Measurements from ENCODE around the gene LCNL1.

The LCNL1 gene

DNA sequence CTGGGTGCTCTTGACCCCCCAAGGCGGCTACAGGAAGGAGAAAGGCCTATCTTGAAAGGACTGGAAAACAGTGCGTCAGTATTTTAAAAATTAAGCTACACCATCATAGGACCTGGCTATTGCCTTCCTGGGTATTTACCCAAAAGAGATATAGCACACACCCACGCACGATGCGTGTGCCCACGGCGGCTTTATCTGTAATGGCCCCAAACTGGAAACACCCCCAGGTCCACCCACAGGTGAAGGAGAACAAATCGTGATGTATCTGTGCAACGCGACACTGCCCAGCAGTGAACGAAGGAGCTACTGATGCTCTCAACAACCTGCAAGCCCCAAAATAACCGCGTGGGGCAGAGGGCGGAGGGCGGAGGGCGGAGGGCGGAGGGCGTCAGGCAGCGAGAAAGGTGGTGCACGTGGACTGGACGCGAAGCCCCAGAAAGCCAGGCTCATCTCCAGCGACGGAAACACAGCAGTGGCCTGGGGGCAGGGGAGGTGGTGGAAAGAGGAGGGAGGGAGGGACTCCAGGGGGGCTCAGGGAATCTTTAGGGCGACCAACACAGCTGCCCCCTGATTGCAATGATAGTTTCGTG lies 17.9 kb upstream of the LCNL1 start:
- Histone ChIP-seq H2BK120ac (ENCODE audit: low read depth, low read length) (peak overlapping the region; percentile 72), H3K4ac (ENCODE audit: low read length) (no peak overlapping the region), H2AK5ac (ENCODE audit: low read depth, low read length) (peak overlapping the region; percentile 76), H3K4me1 (ENCODE audit: control insufficient read depth in 2 of 2, insufficient read depth in 1 of 2, low read depth in 1 of 2, low read length in 2 of 2) (peaks cover 8 to 15% of the 10 kb centered on the region in 2 donors), H3K9ac (ENCODE audit: low read depth, low read length, poor library complexity) (no peak overlapping the region), H3K27me3 (ENCODE audit: control insufficient read depth in 3 of 3, insufficient read depth in 3 of 3, low read depth in 1 of 3, low read length in 3 of 3) (peaks cover 0 to 16% (median 0%) of the 10 kb centered on the region in 3 experiments), H3K79me1 (ENCODE audit: low read depth, low read length) (peaks cover 1% of the 10 kb centered on the region), H3K14ac (ENCODE audit: low read length) (peak overlapping the region; percentile 38), H3K4me3 (ENCODE audit: low read length in 2 of 2) (no peak overlapping the region), H2BK12ac (ENCODE audit: low read length) (peak overlapping the region; percentile 58), H3K23ac (ENCODE audit: low read depth, low read length, poor library complexity) (no peak overlapping the region), H2BK5ac (ENCODE audit: low read length) (peak overlapping the region; percentile 24), H3K18ac (ENCODE audit: low read length) (peak overlapping the region; percentile 76), H3K36me3 (replicated peaks in 1 of 2; ENCODE audit: control insufficient read depth in 2 of 2, insufficient read depth in 2 of 2, low read length in 2 of 2) (no peaks in the 10 kb centered on the region), H3K27ac (replicated peaks; ENCODE audit: low read length) (no peak overlapping the region), H4K91ac (ENCODE audit: low read depth, low read length, poor library complexity) (no peak overlapping the region), H3K9me3 (replicated peaks in 1 of 2; ENCODE audit: control insufficient read depth in 2 of 2, insufficient read depth in 1 of 2, low read depth in 1 of 2, low read length in 2 of 2) (peaks cover 0 to 1% of the 10 kb centered on the region in 2 donors), H3K4me2 (ENCODE audit: insufficient read depth, low read length, poor library complexity, severe bottlenecking) (no peak overlapping the region), H2BK15ac (ENCODE audit: low read length) (peak overlapping the region; percentile 89), H4K8ac (ENCODE audit: low read depth, low read length) (no peak overlapping the region), H2AFZ (ENCODE audit: low read length) (no peak overlapping the region)
- DNase-seq (ENCODE audit: low spot score): no peak
- no CpG with 5 or more reads among the region's 26 CpGs for WGBS, 2 donors (ENCODE audit: extremely low coverage in 2 of 2, insufficient read length in 2 of 2, insufficient replicate concordance in 1 of 2)

DNA sequence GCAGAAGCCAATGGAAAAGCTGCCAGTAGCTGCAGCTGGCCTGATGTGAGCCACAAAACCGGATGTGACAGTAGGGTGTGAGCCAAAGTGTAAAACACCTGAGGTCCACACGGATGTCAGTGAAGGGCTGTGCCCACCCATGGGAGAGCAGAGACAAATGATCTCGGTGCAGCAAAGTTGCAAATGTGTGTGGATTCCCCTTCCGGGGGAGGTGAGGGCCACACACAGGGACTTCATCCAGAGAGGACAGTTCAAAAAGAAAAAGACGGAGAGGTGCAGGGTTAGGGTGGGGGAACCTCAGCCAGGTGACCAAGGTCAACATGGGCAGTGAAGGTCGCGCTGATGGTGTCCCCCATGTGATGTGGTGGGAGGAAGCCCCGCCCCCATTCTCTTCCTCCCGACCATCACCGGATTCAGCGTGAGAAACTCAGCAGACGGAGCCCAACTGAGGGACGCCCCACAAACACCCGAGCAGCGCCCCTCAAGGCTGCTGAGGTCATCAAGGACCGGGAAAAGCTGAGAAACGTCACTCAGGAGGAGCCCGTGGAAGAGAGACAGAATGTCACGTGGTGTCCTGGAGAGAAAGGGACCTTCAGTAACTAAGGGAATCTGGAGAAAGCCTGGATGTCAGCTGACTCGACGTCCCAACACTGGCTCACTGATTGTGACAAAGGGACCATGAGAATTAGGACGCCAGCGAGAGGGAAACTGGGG lies 16.9 kb upstream of the LCNL1 start:
- Histone ChIP-seq H2AK5ac (ENCODE audit: low read depth, low read length) (peak overlapping the region; percentile 5), H4K8ac (ENCODE audit: low read depth, low read length) (no peak overlapping the region), H2BK15ac (ENCODE audit: low read length) (no peak overlapping the region), H3K14ac (ENCODE audit: low read length) (peak overlapping the region; percentile 5), H3K79me1 (ENCODE audit: low read depth, low read length) (no peaks in the 10 kb centered on the region), H3K9ac (ENCODE audit: low read depth, low read length, poor library complexity) (no peak overlapping the region), H3K27me3 (ENCODE audit: control insufficient read depth in 3 of 3, insufficient read depth in 3 of 3, low read depth in 1 of 3, low read length in 3 of 3) (peaks cover 0 to 18% (median 0%) of the 10 kb centered on the region in 3 experiments), H2BK120ac (ENCODE audit: low read depth, low read length) (no peak overlapping the region), H3K9me3 (replicated peaks in 1 of 2; ENCODE audit: control insufficient read depth in 2 of 2, insufficient read depth in 1 of 2, low read depth in 1 of 2, low read length in 2 of 2) (peaks cover 0 to 1% of the 10 kb centered on the region in 2 donors), H3K4me3 (ENCODE audit: low read length in 2 of 2) (no peak overlapping the region), H2BK5ac (ENCODE audit: low read length) (no peak overlapping the region), H3K4ac (ENCODE audit: low read length) (no peak overlapping the region), H2AFZ (ENCODE audit: low read length) (peak overlapping the region; percentile 57), H3K27ac (replicated peaks; ENCODE audit: low read length) (no peak overlapping the region), H2BK12ac (ENCODE audit: low read length) (no peak overlapping the region), H3K23ac (ENCODE audit: low read depth, low read length, poor library complexity) (no peak overlapping the region), H3K4me2 (ENCODE audit: insufficient read depth, low read length, poor library complexity, severe bottlenecking) (peak overlapping the region; percentile 28), H3K18ac (ENCODE audit: low read length) (peak overlapping the region; percentile 50), H3K4me1 (ENCODE audit: control insufficient read depth in 2 of 2, insufficient read depth in 1 of 2, low read depth in 1 of 2, low read length in 2 of 2) (peaks cover 8 to 15% of the 10 kb centered on the region in 2 donors), H3K36me3 (replicated peaks in 1 of 2; ENCODE audit: control insufficient read depth in 2 of 2, insufficient read depth in 2 of 2, low read length in 2 of 2) (no peaks in the 10 kb centered on the region), H4K91ac (ENCODE audit: low read depth, low read length, poor library complexity) (no peak overlapping the region)
- DNase-seq (ENCODE audit: low spot score): no peak
- no CpG with 5 or more reads among the region's 23 CpGs for WGBS, 2 donors (ENCODE audit: extremely low coverage in 2 of 2, insufficient read length in 2 of 2, insufficient replicate concordance in 1 of 2)

DNA sequence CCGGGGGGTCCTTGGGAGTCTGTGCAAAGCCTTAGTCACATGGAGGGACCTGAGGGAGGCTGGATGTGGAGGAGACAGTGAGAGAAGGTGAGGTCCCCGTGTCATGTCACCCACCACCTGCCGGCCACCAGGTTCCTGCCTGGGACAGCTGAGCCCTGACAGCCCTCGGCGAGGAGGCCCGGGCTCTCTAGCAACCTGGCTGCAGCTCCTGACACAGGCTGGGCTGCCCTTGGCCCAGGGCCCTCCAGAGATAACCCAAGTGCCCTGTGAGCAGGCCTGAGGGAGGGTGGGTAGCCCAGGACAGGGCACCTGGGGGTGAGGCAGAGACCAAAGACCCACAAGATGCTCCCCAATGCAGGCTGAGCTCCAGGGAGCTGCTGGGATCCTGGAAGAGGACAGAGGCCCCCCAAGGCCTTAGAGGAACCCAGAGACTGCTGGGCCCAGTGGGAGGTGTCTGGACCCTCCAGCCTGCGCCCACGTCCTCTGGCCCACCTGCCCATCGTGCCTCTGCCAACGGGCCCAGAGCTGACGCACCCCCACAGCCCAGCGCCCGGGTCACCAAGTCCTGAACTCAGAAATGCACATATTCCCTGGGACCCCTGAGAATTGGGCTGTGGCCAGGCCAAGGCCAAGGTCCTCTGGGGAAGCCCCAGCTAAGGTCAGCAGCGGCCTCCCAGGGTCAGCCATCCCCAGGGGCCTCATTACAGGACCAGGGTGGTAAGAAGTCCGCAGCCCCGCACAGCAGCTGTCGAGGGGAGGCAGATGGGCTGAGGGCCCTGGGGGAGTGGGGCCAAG lies 14.3 kb upstream of the LCNL1 start:
- Histone ChIP-seq H4K91ac (ENCODE audit: low read depth, low read length, poor library complexity) (no peak overlapping the region), H3K27ac (replicated peaks; ENCODE audit: low read length) (no peak overlapping the region), H2BK120ac (ENCODE audit: low read depth, low read length) (no peak overlapping the region), H3K23ac (ENCODE audit: low read depth, low read length, poor library complexity) (peak overlapping the region; percentile 55), H2AFZ (ENCODE audit: low read length) (no peak overlapping the region), H2BK12ac (ENCODE audit: low read length) (peak overlapping the region; percentile 84), H3K9ac (ENCODE audit: low read depth, low read length, poor library complexity) (peak overlapping the region; percentile 30), H2BK15ac (ENCODE audit: low read length) (peak overlapping the region; percentile 85), H3K9me3 (replicated peaks in 1 of 2; ENCODE audit: control insufficient read depth in 2 of 2, insufficient read depth in 1 of 2, low read depth in 1 of 2, low read length in 2 of 2) (no peaks in the 10 kb centered on the region), H3K4ac (ENCODE audit: low read length) (peak overlapping the region; percentile 11), H3K27me3 (ENCODE audit: control insufficient read depth in 3 of 3, insufficient read depth in 3 of 3, low read depth in 1 of 3, low read length in 3 of 3) (peaks cover 0 to 27% (median 0%) of the 10 kb centered on the region in 3 experiments), H3K18ac (ENCODE audit: low read length) (peak overlapping the region; percentile 76), H2AK5ac (ENCODE audit: low read depth, low read length) (peak overlapping the region; percentile 94), H3K4me1 (ENCODE audit: control insufficient read depth in 2 of 2, insufficient read depth in 1 of 2, low read depth in 1 of 2, low read length in 2 of 2) (peaks cover 4 to 13% of the 10 kb centered on the region in 2 donors), H3K36me3 (replicated peaks in 1 of 2; ENCODE audit: control insufficient read depth in 2 of 2, insufficient read depth in 2 of 2, low read length in 2 of 2) (no peaks in the 10 kb centered on the region), H4K8ac (ENCODE audit: low read depth, low read length) (peak overlapping the region; percentile 43), H2BK5ac (ENCODE audit: low read length) (peak overlapping the region; percentile 75), H3K4me2 (ENCODE audit: insufficient read depth, low read length, poor library complexity, severe bottlenecking) (no peak overlapping the region), H3K79me1 (ENCODE audit: low read depth, low read length) (no peaks in the 10 kb centered on the region), H3K4me3 (ENCODE audit: low read length in 2 of 2) (no peak overlapping the region), H3K14ac (ENCODE audit: low read length) (peak overlapping the region; percentile 89)
- no peak for DNase-seq (ENCODE audit: low spot score)
- no CpG with 5 or more reads among the region's 17 CpGs for WGBS, 2 donors (ENCODE audit: extremely low coverage in 2 of 2, insufficient read length in 2 of 2, insufficient replicate concordance in 1 of 2)
